ENCODE data around the gene PVALB. TPM values are rescaled to one million over a fixed set of nuclear protein-coding genes. Genes with fewer than 3 reads are reported as not detected.
A peak's percentile ranks its signal among the peaks of the same experiment; 100 is the strongest.

The PVALB gene
- total RNA-seq, 8 experiments from 2014 or later, result 0.76 to 1.7 (median 0.87) TPM; not detected in 4

GRCh38 chr22:36858156-36858555, 41.3 kb upstream of the PVALB start:
- no peak for ATAC-seq (replicated peaks in 6 of 8)
- 0 to 78% (median 27%) methylated on average over 1 to 4 of the region's 9 CpGs; no CpG with 5 or more reads in 2 of the 10 experiments for WGBS, 10 experiments
- H3K4me3 ChIP-seq, result no peak overlapping the region
- H3K27ac ChIP-seq, result no peak overlapping the region
- in situ Hi-C loops (cut with MboI; ENCODE audit: low pct_unique_long_range_greater_than_20kb in 2 of 9, low sequenced_read_pairs in 9 of 9, unreplicated experiment in 9 of 9), result loop anchor here in 2 of 9 experiments (10.0 to 25.0 kb wide), 3 partner anchors 73 to 321 kb away; partner anchors contain the start of gene EIF3D (in 1 of the 2)
- peaks cover 0 to 6% of the 10 kb centered on the region in 2 donors for H3K4me1 ChIP-seq (replicated peaks in 1 of 2)

GRCh38 chr22:36856792-36857135, 39.9 kb upstream of the PVALB start:
- in situ Hi-C loops (cut with MboI; ENCODE audit: low pct_unique_long_range_greater_than_20kb in 2 of 9, low sequenced_read_pairs in 9 of 9, unreplicated experiment in 9 of 9), result loop anchor here in 2 of 9 experiments (10.0 to 25.0 kb wide), 3 partner anchors 72 to 319 kb away; partner anchors contain the start of gene EIF3D (in 1 of the 2)

GRCh38 chr22:36856121-36856791, 39.4 kb upstream of the PVALB start:
- 0 to 30% (median 0%) methylated on average over 1 to 24 of the region's 30 CpGs; no CpG with 5 or more reads in 1 of the 10 experiments for WGBS, 10 experiments
- in situ Hi-C loops (cut with MboI; ENCODE audit: low pct_unique_long_range_greater_than_20kb in 2 of 9, low sequenced_read_pairs in 9 of 9, unreplicated experiment in 9 of 9), result loop anchor here in 2 of 9 experiments (10.0 to 25.0 kb wide), 3 partner anchors 71 to 319 kb away; partner anchors contain the start of gene EIF3D (in 1 of the 2)
- H3K27ac ChIP-seq, result no peak overlapping the region
- ATAC-seq (replicated peaks in 6 of 8), result peak; percentile 91 to 98 (median 96)
- H3K4me1 ChIP-seq (replicated peaks in 1 of 2), result peaks cover 0 to 12% of the 10 kb centered on the region in 2 donors
- no peak overlapping the region for H3K4me3 ChIP-seq

More at GRCh38 chr22:36856792-36857135, 39.9 kb upstream of the PVALB start:
- no peak overlapping the region for H3K27ac ChIP-seq
- no peak for ATAC-seq (replicated peaks in 6 of 8)
- peaks cover 0 to 8% of the 10 kb centered on the region in 2 donors for H3K4me1 ChIP-seq (replicated peaks in 1 of 2)
- no peak overlapping the region for H3K4me3 ChIP-seq
- 0 to 83% (median 61%) methylated on average over 1 to 5 of the region's 8 CpGs; no CpG with 5 or more reads in 4 of the 10 experiments for WGBS, 10 experiments

- no peak overlapping the region for H3K4me3 ChIP-seq
- peaks cover 0 to 14% of the 10 kb centered on the region in 2 donors for H3K4me1 ChIP-seq (replicated peaks in 1 of 2)
- WGBS, 10 experiments, result 53 to 100% (median 82%) methylated on average over 1 to 2 of the region's 3 CpGs; no CpG with 5 or more reads in 4 of the 10 experiments
- no peak overlapping the region for H3K27ac ChIP-seq
- no peak for ATAC-seq (replicated peaks in 6 of 8)
- in situ Hi-C loops (cut with MboI; ENCODE audit: low pct_unique_long_range_greater_than_20kb in 2 of 9, low sequenced_read_pairs in 9 of 9, unreplicated experiment in 9 of 9), result loop anchor here in 2 of 9 experiments (10.0 to 25.0 kb wide), 3 partner anchors 71 to 318 kb away; partner anchors contain the start of gene EIF3D (in 1 of the 2)
These were observed 38.6 kb upstream of the PVALB start for GRCh38 chr22:36855478-36855877.

- Histone ChIP-seq H3K27ac (no peak overlapping the region), H3K4me1 (replicated peaks in 1 of 2) (peaks cover 0 to 14% of the 10 kb centered on the region in 2 donors), H3K4me3 (no peak overlapping the region)
- in situ Hi-C loops (cut with MboI; ENCODE audit: low pct_unique_long_range_greater_than_20kb in 2 of 9, low sequenced_read_pairs in 9 of 9, unreplicated experiment in 9 of 9), result loop anchor here in 2 of 9 experiments (10.0 to 25.0 kb wide), 3 partner anchors 69 to 316 kb away; partner anchors contain the start of gene EIF3D (in 1 of the 2)
- ATAC-seq (replicated peaks in 6 of 8), result peak; percentile 15 to 49 (median 32)
- WGBS, 10 experiments, result 34 to 100% (median 68%) methylated on average over 1 to 5 of the region's 16 CpGs; no CpG with 5 or more reads in 2 of the 10 experiments
These were observed 36.7 kb upstream of the PVALB start for GRCh38 chr22:36853407-36854099.

GRCh38 chr22:36852056-36852973, 35.5 kb upstream of the PVALB start:
- Histone ChIP-seq H3K4me1 (replicated peaks in 1 of 2) (peaks cover 0 to 14% of the 10 kb centered on the region in 2 donors), H3K4me3 (no peak overlapping the region), H3K27ac (no peak overlapping the region)
- ATAC-seq (replicated peaks in 6 of 8), result no peak
- in situ Hi-C loops (cut with MboI; ENCODE audit: low pct_unique_long_range_greater_than_20kb in 2 of 9, low sequenced_read_pairs in 9 of 9, unreplicated experiment in 9 of 9), result loop anchor here in 2 of 9 experiments (10.0 to 25.0 kb wide), 3 partner anchors 68 to 315 kb away; partner anchors contain the start of gene EIF3D (in 1 of the 2)
- WGBS, 10 experiments, result 15 to 92% (median 65%) methylated on average over 2 to 7 of the region's 7 CpGs; no CpG with 5 or more reads in 3 of the 10 experiments

- no peak for ATAC-seq (replicated peaks in 6 of 8)
- Histone ChIP-seq H3K27ac (no peak overlapping the region), H3K4me1 (replicated peaks in 1 of 2) (peaks cover 0 to 11% of the 10 kb centered on the region in 2 donors), H3K4me3 (no peak overlapping the region)
- 47 to 100% (median 70%) methylated on average over 1 to 7 of the region's 10 CpGs; no CpG with 5 or more reads in 5 of the 10 experiments for WGBS, 10 experiments
- in situ Hi-C loops (cut with MboI; ENCODE audit: low pct_unique_long_range_greater_than_20kb in 2 of 9, low sequenced_read_pairs in 9 of 9, unreplicated experiment in 9 of 9), result loop anchor here in 2 of 9 experiments (10.0 to 25.0 kb wide), 3 partner anchors 66 to 313 kb away; partner anchors contain the start of gene EIF3D (in 1 of the 2)
These were observed 33.8 kb upstream of the PVALB start for GRCh38 chr22:36850682-36851081.

- no peak overlapping the region for H3K4me3 ChIP-seq
- in situ Hi-C loops (cut with MboI; ENCODE audit: low pct_unique_long_range_greater_than_20kb in 2 of 9, low sequenced_read_pairs in 9 of 9, unreplicated experiment in 9 of 9), result loop anchor here in 2 of 9 experiments (10.0 to 25.0 kb wide), 3 partner anchors 65 to 313 kb away; partner anchors contain the start of gene EIF3D (in 1 of the 2)
- peaks cover 0 to 11% of the 10 kb centered on the region in 2 donors for H3K4me1 ChIP-seq (replicated peaks in 1 of 2)
- 7 to 100% (median 63%) methylated on average over 1 to 5 of the region's 14 CpGs; no CpG with 5 or more reads in 6 of the 10 experiments for WGBS, 10 experiments
- no peak overlapping the region for H3K27ac ChIP-seq
- ATAC-seq (replicated peaks in 6 of 8), result peak in 5 of 8 experiments; percentile 27 to 77 (median 41)
These were observed 33.2 kb upstream of the PVALB start for GRCh38 chr22:36850056-36850455.

GRCh38 chr22:36846949-36847348, 30.1 kb upstream of the PVALB start:
- no peak overlapping the region for H3K4me3 ChIP-seq
- no peak for ATAC-seq (replicated peaks in 6 of 8)
- H3K4me1 ChIP-seq (replicated peaks in 1 of 2), result peaks cover 0 to 6% of the 10 kb centered on the region in 2 donors
- no peak overlapping the region for H3K27ac ChIP-seq
- in situ Hi-C loops (cut with MboI; ENCODE audit: low pct_unique_long_range_greater_than_20kb in 2 of 9, low sequenced_read_pairs in 9 of 9, unreplicated experiment in 9 of 9), result no loop called here
- 0 to 50% (median 23%) methylated on average over 1 to 5 of the region's 6 CpGs; no CpG with 5 or more reads in 4 of the 10 experiments for WGBS, 10 experiments

GRCh38 chr22:36846271-36846670, 29.4 kb upstream of the PVALB start:
- H3K4me3 ChIP-seq, result no peak overlapping the region
- ATAC-seq (replicated peaks in 6 of 8), result no peak
- no peak overlapping the region for H3K27ac ChIP-seq
- WGBS, 10 experiments, result 40 to 100% (median 73%) methylated on average over 1 to 3 of the region's 5 CpGs; no CpG with 5 or more reads in 4 of the 10 experiments
- in situ Hi-C loops (cut with MboI; ENCODE audit: low pct_unique_long_range_greater_than_20kb in 2 of 9, low sequenced_read_pairs in 9 of 9, unreplicated experiment in 9 of 9), result no loop called here
- peaks cover 0 to 3% of the 10 kb centered on the region in 2 donors for H3K4me1 ChIP-seq (replicated peaks in 1 of 2)

GRCh38 chr22:36840106-36840505, 23.3 kb upstream of the PVALB start:
- no peak for ATAC-seq (replicated peaks in 6 of 8)
- in situ Hi-C loops (cut with MboI; ENCODE audit: low pct_unique_long_range_greater_than_20kb in 2 of 9, low sequenced_read_pairs in 9 of 9, unreplicated experiment in 9 of 9), result no loop called here
- whole genome bisulfite sequencing, 10 experiments, result 0 to 82% (median 74%) methylated on average over 1 to 4 of the region's 8 CpGs; no CpG with 5 or more reads in 5 of the 10 experiments
- no peak overlapping the region for H3K27ac ChIP-seq
- H3K4me1 ChIP-seq (replicated peaks in 1 of 2), result no peaks in the 10 kb centered on the region
- H3K4me3 ChIP-seq, result no peak overlapping the region
